ENCODE measurements around the gene CAMSAP2. TPM values are rescaled to one million over a fixed set of nuclear protein-coding genes. Genes with fewer than 3 reads are reported as not detected.

Gene CAMSAP2
- total RNA-seq, 1 donor from 2014 or later = 39.5 TPM

GRCh38 chr1:200737647-200738291 lies 924 bp upstream of the CAMSAP2 start:
- peak overlapping the region; percentile 94 for H3K4me3 Mint-ChIP-seq (ENCODE audit: unreplicated experiment)
- peaks cover 7% of the 10 kb centered on the region for H3K36me3 Mint-ChIP-seq (ENCODE audit: low read depth, unreplicated experiment)
- peaks cover 15% of the 10 kb centered on the region for H3K4me1 Mint-ChIP-seq (ENCODE audit: unreplicated experiment)
- H3K9me3 Mint-ChIP-seq (ENCODE audit: unreplicated experiment) = no peaks in the 10 kb centered on the region
- no peak for DNase-seq (ENCODE audit: low spot score)
- TF ChIP-seq CTCF (IDR thresholded peaks at IDR 0.05; ENCODE audit: unreplicated experiment) = no peak
- H3K27me3 Mint-ChIP-seq (ENCODE audit: unreplicated experiment) = peaks cover 12% of the 10 kb centered on the region
- H3K27ac Mint-ChIP-seq (ENCODE audit: unreplicated experiment) = peak overlapping the region; percentile 96

GRCh38 chr1:200738949-200739651 lies 407 bp downstream of the CAMSAP2 start:
- H3K27ac Mint-ChIP-seq (ENCODE audit: unreplicated experiment) = peak overlapping the region; percentile 99
- no peaks in the 10 kb centered on the region for H3K9me3 Mint-ChIP-seq (ENCODE audit: unreplicated experiment)
- DNase-seq (ENCODE audit: low spot score) = peak; percentile 78
- H3K4me3 Mint-ChIP-seq (ENCODE audit: unreplicated experiment) = peak overlapping the region; percentile 99
- peaks cover 17% of the 10 kb centered on the region for H3K4me1 Mint-ChIP-seq (ENCODE audit: unreplicated experiment)
- peaks cover 10% of the 10 kb centered on the region for H3K27me3 Mint-ChIP-seq (ENCODE audit: unreplicated experiment)
- H3K36me3 Mint-ChIP-seq (ENCODE audit: low read depth, unreplicated experiment) = peaks cover 7% of the 10 kb centered on the region
- TF ChIP-seq CTCF (IDR thresholded peaks at IDR 0.05; ENCODE audit: unreplicated experiment) = no peak

GRCh38 chr1:200739702-200740570 lies 1.2 kb downstream of the CAMSAP2 start:
- Mint-ChIP-seq H3K27ac (ENCODE audit: unreplicated experiment) (peak overlapping the region; percentile 89), H3K36me3 (ENCODE audit: low read depth, unreplicated experiment) (peaks cover 7% of the 10 kb centered on the region), H3K9me3 (ENCODE audit: unreplicated experiment) (no peaks in the 10 kb centered on the region), H3K4me1 (ENCODE audit: unreplicated experiment) (peaks cover 22% of the 10 kb centered on the region), H3K4me3 (ENCODE audit: unreplicated experiment) (peak overlapping the region; percentile 96), H3K27me3 (ENCODE audit: unreplicated experiment) (peaks cover 10% of the 10 kb centered on the region)
- no peak for TF ChIP-seq CTCF (IDR thresholded peaks at IDR 0.05; ENCODE audit: unreplicated experiment)
- DNase-seq (ENCODE audit: low spot score) = no peak

GRCh38 chr1:200740571-200741208 lies 2.0 kb downstream of the CAMSAP2 start:
- H3K4me3 Mint-ChIP-seq (ENCODE audit: unreplicated experiment) = peak overlapping the region; percentile 96
- H3K27ac Mint-ChIP-seq (ENCODE audit: unreplicated experiment) = peak overlapping the region; percentile 89
- DNase-seq (ENCODE audit: low spot score) = no peak
- no peaks in the 10 kb centered on the region for H3K9me3 Mint-ChIP-seq (ENCODE audit: unreplicated experiment)
- H3K36me3 Mint-ChIP-seq (ENCODE audit: low read depth, unreplicated experiment) = peaks cover 7% of the 10 kb centered on the region
- peaks cover 10% of the 10 kb centered on the region for H3K27me3 Mint-ChIP-seq (ENCODE audit: unreplicated experiment)
- TF ChIP-seq CTCF (IDR thresholded peaks at IDR 0.05; ENCODE audit: unreplicated experiment) = no peak
- H3K4me1 Mint-ChIP-seq (ENCODE audit: unreplicated experiment) = peaks cover 22% of the 10 kb centered on the region

All from endothelial cell (in vitro differentiated cells).